Testis (tissue), 3 donors: ENCODE measurements around the gene FGGY. TPM values are rescaled to one million over a fixed set of nuclear protein-coding genes. Genes with fewer than 3 reads are reported as not detected.

Source experiments
- DNase-seq: peaks from one replicate; pipeline ENCODE4 v3.0.0-alpha.2; 2019
- H3K27ac ChIP-seq, 2 donors: fragments of 200-600 bp; sonication (generic); one replicate each; pipeline ENCODE4 v1.5.1; 2019
- H3K27me3 ChIP-seq: fragments of 200-600 bp; sonication (generic); one replicate; pipeline ENCODE4 v1.5.1; 2019
- H3K36me3 ChIP-seq: fragments of 200-600 bp; sonication (generic); one replicate; pipeline ENCODE4 v1.5.1; 2017; ENCODE audit warnings: low read depth; ENCODE audit errors: missing control alignments
- H3K4me1 ChIP-seq: fragments of 200-600 bp; sonication (generic); one replicate; pipeline ENCODE4 v1.5.1; 2019
- H3K4me3 ChIP-seq, 2 donors: fragments of 200-600 bp; sonication (generic); one replicate each; pipeline ENCODE4 v1.5.1; 2017 to 2019
- H3K9me3 ChIP-seq: fragments of 200-600 bp; sonication (generic); one replicate; pipeline ENCODE4 v1.5.1; 2017
- CTCF ChIP-seq, 3 experiments: fragments of 450-650 bp in 2 of 3; fragments of 200-600 bp in 1 of 3; sonication (generic) in 1 of 3; IDR thresholded peaks; one replicate each; pipeline ENCODE4 v1.5.1; 2016 to 2019; ENCODE audit warnings: antibody characterized with exemption in 3 of 3, mild to moderate bottlenecking in 2 of 3, moderate library complexity in 1 of 3
- POLR2A ChIP-seq: fragments of 450-650 bp; IDR thresholded peaks from one replicate; pipeline ENCODE4 v1.6.1; 2017; ENCODE audit warnings: antibody characterized with exemption, mild to moderate bottlenecking, moderate library complexity
- WGBS, 2 donors: methylation state at CpG; one replicate each; pipeline ENCODE4 v1.1.5; 2018; 5-methylcytosine and 5-hydroxymethylcytosine counted together
- intact Hi-C: fragments of 100-400 bp; cut with DNase I; formaldehyde crosslinking; loops from one replicate; pipeline ENCODE4 v1.15.1; 2023; ENCODE audit warnings: low total_unique reads
- polyA plus RNA-seq: library from polyadenylated mRNA; stranded (reverse); fragments of 350-450 nt; fragmentation: Illumina TruSeq; extraction: RNeasy Lipid Tissue Mini Kit (QIAGEN cat#74804); gene quantifications from one replicate; pipeline ENCODE4 v1.2.3, GENCODE V29; 2014; ENCODE audit warnings: low read depth, low replicate concordance; ENCODE audit not compliant: insufficient read depth
- total RNA-seq, 2 donors: library from RNA; depleted of rRNA; stranded (reverse); fragments of >200 nt; gene quantifications; one replicate each; pipeline ENCODE4 v1.2.3, GENCODE V29; 2016

FGGY gene
- total and polyA plus RNA-seq, 3 donors from 2014 or later: 14.6 to 32.8 (median 32.3) TPM

GRCh38 chr1:59427784-59428183, 130.9 kb downstream of the FGGY start:
- H3K4me3 ChIP-seq: no peak overlapping the region
- H3K36me3 ChIP-seq: no peaks in the 10 kb centered on the region
- intact Hi-C loops: no loop called here
- no peak for DNase-seq
- H3K27me3 ChIP-seq: no peaks in the 10 kb centered on the region
- no peak for TF ChIP-seq CTCF (IDR thresholded peaks at IDR 0.05)
- TF ChIP-seq POLR2A: no peak
- H3K4me1 ChIP-seq: no peaks in the 10 kb centered on the region
- no peak overlapping the region for H3K27ac ChIP-seq
- no peaks in the 10 kb centered on the region for H3K9me3 ChIP-seq

- no peak overlapping the region for H3K4me3 ChIP-seq
- DNase-seq: no peak
- 90 to 93% methylated on average over 6 of the region's 6 CpGs for WGBS, 2 donors
Measured at GRCh38 chr1:59428828-59429227, 131.9 kb downstream of the FGGY start.

GRCh38 chr1:59429656-59430055, 132.8 kb downstream of the FGGY start:
- no peaks in the 10 kb centered on the region for H3K4me1 ChIP-seq
- no peak for DNase-seq
- no peaks in the 10 kb centered on the region for H3K27me3 ChIP-seq
- TF ChIP-seq POLR2A (no peak), CTCF (IDR thresholded peaks at IDR 0.05) (no peak)
- H3K4me3 ChIP-seq: no peak overlapping the region
- no peak overlapping the region for H3K27ac ChIP-seq
- WGBS, 2 donors: 91 to 97% methylated on average over 3 of the region's 3 CpGs
- H3K9me3 ChIP-seq: no peaks in the 10 kb centered on the region
- no peaks in the 10 kb centered on the region for H3K36me3 ChIP-seq
- intact Hi-C loops: no loop called here

More at GRCh38 chr1:59428828-59429227, 131.9 kb downstream of the FGGY start:
- Histone ChIP-seq H3K27me3 (no peaks in the 10 kb centered on the region), H3K27ac (no peak overlapping the region), H3K4me1 (no peaks in the 10 kb centered on the region), H3K9me3 (no peaks in the 10 kb centered on the region), H3K36me3 (no peaks in the 10 kb centered on the region)
- TF ChIP-seq CTCF (IDR thresholded peaks at IDR 0.05): no peak
- intact Hi-C loops: no loop called here

- H3K27ac ChIP-seq: no peak overlapping the region
- intact Hi-C loops: no loop called here
- WGBS, 2 donors: 89 to 94% methylated on average over 3 of the region's 3 CpGs
- TF ChIP-seq POLR2A (no peak), CTCF (IDR thresholded peaks at IDR 0.05) (no peak)
- H3K27me3 ChIP-seq: no peaks in the 10 kb centered on the region
- no peaks in the 10 kb centered on the region for H3K9me3 ChIP-seq
- no peak overlapping the region for H3K4me3 ChIP-seq
- no peaks in the 10 kb centered on the region for H3K36me3 ChIP-seq
- no peak for DNase-seq
- H3K4me1 ChIP-seq: peaks cover 5% of the 10 kb centered on the region
Measured at GRCh38 chr1:59431566-59432294, 134.8 kb downstream of the FGGY start.
